Pancreas (tissue), 10 donors: ENCODE data around the gene DIP2B. TPM values are rescaled to one million over a fixed set of nuclear protein-coding genes. Genes with fewer than 3 reads are reported as not detected.
A peak's percentile ranks its signal among the peaks of the same experiment; 100 is the strongest.

Experiments used
- ATAC-seq, 4 donors: fragments of 200-7000 bp; cut with Tn5 transposase; one replicate each; pipeline versions ENCODE4 v1.8.0 to v1.9.1; 2020; ENCODE audit warnings: mild to moderate bottlenecking in 4 of 4, moderate library complexity in 4 of 4
- DNase-seq, 6 donors: peaks; one replicate each; pipeline ENCODE4 v3.0.0-alpha.2; 2020
- FAIRE-seq: peaks from 2 replicates; lab custom pipeline; 2012; peaks lifted over from hg19 to GRCh38; lab: Jason Lieb, UNC
- H3K27ac ChIP-seq, 4 donors: fragments of 200-600 bp; sonication (generic); 1 replicate in 3 of 4; 2 replicates in 1 of 4; pipeline versions ENCODE4 v1.5.0 to v1.8.0; 2020
- H3K27me3 ChIP-seq, 4 donors: fragments of 200-600 bp; one replicate each; pipeline ENCODE4 v1.8.0; 2021
- H3K36me3 ChIP-seq, 3 donors: fragments of 200-600 bp; sonication (generic) in 1 of 3; one replicate each; pipeline versions ENCODE4 v1.5.0 to v1.8.0; 2020 to 2021
- H3K4me1 ChIP-seq, 3 donors: fragments of 200-600 bp; one replicate each; pipeline ENCODE4 v1.8.0; 2021
- H3K4me3 ChIP-seq, 4 donors: fragments of 200-600 bp; sonication (generic) in 2 of 4; one replicate each; pipeline versions ENCODE4 v1.5.0 to v1.8.0; 2020 to 2021
- H3K9me3 ChIP-seq, 4 donors: fragments of 200-600 bp; one replicate each; pipeline ENCODE4 v1.8.0; 2021
- CTCF ChIP-seq, 4 donors: fragments of 200-600 bp; sonication (generic) in 3 of 4; IDR thresholded peaks; one replicate each; pipeline versions ENCODE4 v1.5.0 to v1.8.0; 2021; ENCODE audit warnings: antibody characterized with exemption in 4 of 4
- WGBS, 2 donors: extraction: QIAGEN DNeasy Blood & Tissue Kit; methylation state at CpG; one replicate each; pipeline ENCODE4 v1.1.7; 2013; 5-methylcytosine and 5-hydroxymethylcytosine counted together
- intact Hi-C, 3 donors: fragments of 100-400 bp; cut with DNase I; formaldehyde crosslinking; loops; one replicate each; pipeline versions ENCODE4 v1.11.1 to v1.14.2; 2022
- polyA plus RNA-seq, 2 donors: library from polyadenylated mRNA; stranded (reverse); fragments of 200-250 nt; gene quantifications; one replicate each; pipeline ENCODE4 v1.2.3, GENCODE V29; 2013
- total RNA-seq, 6 donors: library from RNA; stranded (reverse); fragmentation: NEBNext Ultra II Directional in 4 of 6; extraction: Animal tissue kit (Norgen Biotek cat#: 25700) in 4 of 6; gene quantifications; one replicate each; pipeline versions ENCODE4 v1.2.1 to v1.2.4, GENCODE V29; 2021 to 2023
- donor health status: healthy with polysubstance abuse.
- donor health status: DM: no; HTN: no; CAD: no; lungs with moderate emphysema.
- donor health status: DM: no; HTN: no; CAD: no.
- donor health status: control.
- donor health status: control.
- donor health status: Bipolar disorder and iron deficiency.
- donor health status: DM: yes; HTN: yes; CAD: no.
- donor health status: DM: no; HTN: no; CAD: no.
- donor health status: DM: no; HTN: no; CAD: no.
- donor health status: DM: yes; HTN: yes; CAD: no.

The DIP2B gene
- 10 to 100 TPM in 2 of 6 donors, 1 to 10 TPM in 4; 8.0 to 15.9 (median 9.4) TPM for total RNA-seq
- polyA plus RNA-seq: 1 to 10 TPM; 3.2 to 5.6 TPM

GRCh38 chr12:50504798-50505674, at the start of gene DIP2B:
DIP2B (plus strand) TSS chr12:50504985; CDS start chr12:50505141, 156 bp downstream.
- peak within 1 kb of the TSS; percentile 73 to 86 (median 75) for H3K4me3 ChIP-seq
- FAIRE-seq: no peak
- H3K27me3 ChIP-seq: no peaks in the 10 kb centered on the region
- intact Hi-C loops: loop anchor here in 2 of 3 donors (5.0 kb wide), 1 partner anchor 132 kb away; no protein-coding TSS in a partner anchor
- peak; percentile 93 to 97 (median 96) for DNase-seq
- no peaks in the 10 kb centered on the region for H3K36me3 ChIP-seq
- H3K4me1 ChIP-seq: peaks cover 5 to 35% (median 10%) of the 10 kb centered on the region in 3 donors
- 0% methylated on average over 50 to 77 of the region's 77 CpGs for WGBS, 2 donors
- ATAC-seq: peak; percentile 92 to 94 (median 93)
- no peaks in the 10 kb centered on the region for H3K9me3 ChIP-seq
- peak; percentile 77 to 94 (median 84) for TF ChIP-seq CTCF (IDR thresholded peaks at IDR 0.05)
- H3K27ac ChIP-seq: peak within 1 kb of the TSS; percentile 90 to 97 (median 94)

- Histone ChIP-seq H3K27me3 (no peaks in the 10 kb centered on the region), H3K4me1 (no peaks in the 10 kb centered on the region), H3K9me3 (no peaks in the 10 kb centered on the region), H3K36me3 (no peaks in the 10 kb centered on the region), H3K27ac (no peak overlapping the region), H3K4me3 (no peak overlapping the region)
- intact Hi-C loops: no loop called here
- DNase-seq (no peak), ATAC-seq (no peak), FAIRE-seq (no peak)
- no peak for TF ChIP-seq CTCF (IDR thresholded peaks at IDR 0.05)
These were observed 46.2 kb upstream of the DIP2B start for GRCh38 chr12:50458606-50459005.

GRCh38 chr12:50467439-50467838, 37.3 kb upstream of the DIP2B start:
- Histone ChIP-seq H3K36me3 (peaks cover 4 to 32% (median 6%) of the 10 kb centered on the region in 3 donors), H3K9me3 (no peaks in the 10 kb centered on the region), H3K4me3 (no peak overlapping the region), H3K4me1 (no peaks in the 10 kb centered on the region), H3K27ac (no peak overlapping the region), H3K27me3 (no peaks in the 10 kb centered on the region)
- intact Hi-C loops: no loop called here
- ATAC-seq: no peak
- FAIRE-seq: no peak
- TF ChIP-seq CTCF (IDR thresholded peaks at IDR 0.05): no peak
- WGBS, 2 donors: 95 to 98% methylated on average over 3 of the region's 3 CpGs
- DNase-seq: no peak

GRCh38 chr12:50477241-50477832, 27.4 kb upstream of the DIP2B start:
- WGBS, 2 donors: 83 to 87% methylated on average over 1 of the region's 1 CpG
- TF ChIP-seq CTCF (IDR thresholded peaks at IDR 0.05): no peak
- Histone ChIP-seq H3K4me1 (no peaks in the 10 kb centered on the region), H3K27ac (no peak overlapping the region), H3K36me3 (peaks cover 4 to 31% (median 12%) of the 10 kb centered on the region in 3 donors), H3K4me3 (no peak overlapping the region), H3K9me3 (no peaks in the 10 kb centered on the region), H3K27me3 (no peaks in the 10 kb centered on the region)
- no peak for DNase-seq
- intact Hi-C loops: no loop called here
- ATAC-seq: no peak
- FAIRE-seq: no peak
